Heart left ventricle (tissue), 16 donors: ENCODE measurements around the gene TEKT2. TPM values are rescaled to one million over a fixed set of nuclear protein-coding genes. Genes with fewer than 3 reads are reported as not detected.

Source experiments
- ATAC-seq, 4 donors: fragments of 200-7000 bp; cut with Tn5 transposase; one replicate each; pipeline ENCODE4 v1.9.1; 2020 to 2022; ENCODE audit warnings: moderate library complexity in 4 of 4, mild to moderate bottlenecking in 3 of 4, moderate number of reproducible peaks in 1 of 4
- DNase-seq, 5 donors: peaks; one replicate each; pipeline ENCODE4 v3.0.0-alpha.2; 2020
- H3K27ac ChIP-seq, 12 donors: fragments of 200-600 bp; sonication (generic) in 4 of 12; one replicate each; pipeline versions ENCODE4 v1.5.0 to v1.8.0; 2016 to 2022; ENCODE audit warnings: mild to moderate bottlenecking in 2 of 12
- H3K27me3 ChIP-seq, 9 donors: fragments of 200-600 bp; sonication (generic) in 2 of 9; one replicate each; pipeline versions ENCODE4 v1.5.1 to v1.8.0; 2016 to 2022; ENCODE audit warnings: mild to moderate bottlenecking in 3 of 9
- H3K36me3 ChIP-seq, 9 donors: fragments of 200-600 bp; sonication (generic) in 2 of 9; one replicate each; pipeline versions ENCODE4 v1.5.0 to v1.8.0; 2018 to 2022; ENCODE audit warnings: mild to moderate bottlenecking in 2 of 9
- H3K4me1 ChIP-seq, 12 donors: fragments of 200-600 bp; sonication (generic) in 4 of 12; one replicate each; pipeline versions ENCODE4 v1.5.0 to v1.8.0; 2016 to 2022; ENCODE audit warnings: mild to moderate bottlenecking in 3 of 12
- H3K4me3 ChIP-seq, 12 donors: fragments of 200-600 bp; sonication (generic) in 4 of 12; one replicate each; pipeline versions ENCODE4 v1.5.0 to v1.8.0; 2017 to 2022; ENCODE audit warnings: mild to moderate bottlenecking in 9 of 12, moderate library complexity in 4 of 12
- H3K9me3 ChIP-seq, 12 donors: fragments of 200-600 bp; sonication (generic) in 4 of 12; one replicate each; pipeline versions ENCODE4 v1.5.0 to v1.8.0; 2016 to 2022; ENCODE audit warnings: mild to moderate bottlenecking in 1 of 12
- CTCF ChIP-seq, 12 donors: fragments of 200-600 bp; sonication (generic) in 4 of 12; IDR thresholded peaks; one replicate each; pipeline versions ENCODE4 v1.5.0 to v1.8.0; 2018 to 2022; ENCODE audit warnings: antibody characterized with exemption in 12 of 12, mild to moderate bottlenecking in 5 of 12
- POLR2A ChIP-seq, 2 donors: fragments of 450-650 bp; IDR thresholded peaks; one replicate each; pipeline ENCODE4 v1.6.1; 2017; ENCODE audit warnings: antibody characterized with exemption in 2 of 2, mild to moderate bottlenecking in 2 of 2, moderate library complexity in 2 of 2
- WGBS, 4 donors: extraction: QIAGEN DNeasy Blood & Tissue Kit in 2 of 4; methylation state at CpG; one replicate each; pipeline versions ENCODE4 v1.1.5 to v1.1.7; 2013 to 2018; 5-methylcytosine and 5-hydroxymethylcytosine counted together
- intact Hi-C, 10 donors: fragments of 100-400 bp; cut with DNase I; formaldehyde crosslinking; loops; one replicate each; pipeline versions ENCODE4 v1.11.1 to v1.14.2; 2022
- polyA plus RNA-seq, 2 donors: library from polyadenylated mRNA; stranded (reverse); fragments of 200-250 nt; gene quantifications; one replicate each; pipeline ENCODE4 v1.2.3, GENCODE V29; 2013
- total RNA-seq, 9 donors: library from RNA; depleted of rRNA in 2 of 9; stranded (reverse); fragments of >200 nt in 2 of 9; fragmentation: NEBNext Ultra II Directional in 3 of 9; extraction: Animal tissue kit (Norgen Biotek cat#: 25700) in 3 of 9; gene quantifications; one replicate each; pipeline versions ENCODE4 v1.1.0 to v1.2.4, GENCODE V29; 2016 to 2023
- donor health status: ischemic (EF 13 %, LVEDD 7.1; RV severe dilation, severe dysfunction).
- donor health status: healthy with polysubstance abuse.
- donor health status: DM: no; HTN: yes; CAD: no.
- donor health status: DM: no; HTN: no; CAD: no.
- donor health status: ischemic (EF 25% LVEDD 6.9; RV normal size, moderate dysfunction).
- donor health status: ischemic (EF 25% LVEDD 5.7; RV mildly dilated, moderate dysfunction).
- donor health status: healthy.
- donor health status: DM: yes; HTN: yes; CAD: no.
- donor health status: ischemic (EF 35%, LVEDD 5.7; RV mildly dilated, moderate dysfunction).
- donor health status: nonischemic (EF 11% LVEDD 7.7; RV severe dilation, severe dysfunction).
- donor health status: DM: yes; HTN: yes; CAD: no.
- donor health status: PGD.
- donor health status: ischemic (EF 29% LVEDD 5.4; RV normal size, mild dysfunction).
- donor health status: nonischemic (EF 23%, LVEDD 6.1; RV moderate dilation, normal function).

TEKT2 gene
- total and polyA plus RNA-seq, 11 donors = 0.07 to 0.23 (median 0.18) TPM; not detected in 7

DNA sequence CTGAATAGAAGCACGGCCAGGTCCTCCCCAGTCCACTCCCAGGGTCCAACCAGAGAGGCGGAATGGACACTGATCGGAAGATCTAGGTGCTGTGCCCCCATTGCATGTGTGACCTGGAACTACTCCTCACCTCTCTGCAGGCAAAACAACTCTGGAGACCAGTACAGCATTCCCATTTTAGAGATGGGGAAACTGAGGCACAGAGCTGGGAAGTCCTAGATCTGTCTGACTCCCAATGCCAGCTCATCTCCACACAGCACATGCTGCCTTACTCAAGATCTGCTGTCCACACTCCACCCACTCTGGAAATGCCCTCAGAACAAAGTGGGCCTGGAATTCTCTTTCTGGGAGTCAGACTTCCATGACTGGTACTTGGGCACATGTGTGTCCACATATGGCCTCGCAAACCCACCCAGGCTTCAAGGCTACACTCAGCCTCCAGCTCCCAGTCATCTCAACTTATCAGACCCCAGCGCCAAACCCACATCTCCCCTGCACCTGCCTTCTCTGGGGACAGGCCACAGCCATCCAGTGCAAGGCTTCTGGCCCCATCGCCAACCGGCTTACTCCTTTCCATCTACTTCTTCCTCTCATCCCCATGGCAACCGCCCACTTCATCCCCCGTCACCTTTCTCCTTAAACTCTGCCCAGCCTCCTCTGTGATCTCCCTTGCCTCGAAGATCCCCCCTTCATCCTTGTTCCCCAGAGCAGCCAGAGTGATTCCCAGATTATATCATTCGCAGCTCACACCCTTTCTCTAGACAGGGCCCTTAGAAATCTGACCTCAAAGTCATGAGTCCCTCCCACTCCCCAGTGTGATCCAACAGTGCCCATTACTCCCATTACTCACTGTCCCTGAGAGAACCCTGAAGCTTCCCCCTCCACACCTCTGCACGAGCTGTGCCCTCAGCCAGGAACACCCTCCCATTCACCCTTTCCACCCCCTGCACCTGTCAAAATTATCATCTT is 38.5 kb downstream of the TEKT2 start:
- peaks cover 0 to 18% (median 0%) of the 10 kb centered on the region in 9 donors for H3K27me3 ChIP-seq
- H3K36me3 ChIP-seq = no peaks in the 10 kb centered on the region
- DNase-seq (no peak), ATAC-seq (no peak)
- no peak for TF ChIP-seq POLR2A (IDR thresholded peaks at IDR 0.05)
- TF ChIP-seq CTCF (IDR thresholded peaks at IDR 0.05) = no peak
- intact Hi-C loops = no loop called here
- no peaks in the 10 kb centered on the region for H3K9me3 ChIP-seq
- peaks cover 0 to 40% (median 0%) of the 10 kb centered on the region in 12 donors for H3K4me1 ChIP-seq
- peak overlapping the region in 1 of 12 donors; percentile 86 for H3K27ac ChIP-seq
- H3K4me3 ChIP-seq = peak overlapping the region in 1 of 12 donors; percentile 25
- 81 to 91% (median 86%) methylated on average over 12 of the region's 12 CpGs for WGBS, 4 donors

DNA sequence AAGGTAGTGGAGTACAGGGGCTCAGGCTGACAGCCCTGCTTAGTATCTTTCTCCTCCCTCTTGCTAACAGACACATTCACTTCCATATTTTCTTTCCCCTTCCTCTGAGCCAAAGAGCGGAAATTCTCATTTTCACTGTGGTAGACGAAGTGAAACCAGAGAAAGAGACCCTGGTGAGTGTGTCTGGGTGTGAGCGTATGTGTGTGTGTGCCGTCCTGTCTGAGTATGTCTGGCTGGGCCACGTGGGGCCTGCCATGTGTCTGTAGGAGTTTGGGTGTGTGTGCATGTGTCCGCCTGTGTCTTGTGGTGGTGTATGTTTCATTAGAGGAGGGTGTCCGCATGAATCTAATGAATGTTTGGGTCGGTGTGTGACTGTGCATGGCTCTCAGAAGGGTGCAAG is 39.5 kb downstream of the TEKT2 start:
- Histone ChIP-seq H3K4me3 (peak overlapping the region in 2 of 12 donors; percentile 19 to 25), H3K4me1 (peaks cover 0 to 40% (median 0%) of the 10 kb centered on the region in 12 donors), H3K36me3 (no peaks in the 10 kb centered on the region), H3K27me3 (peaks cover 0 to 18% (median 0%) of the 10 kb centered on the region in 9 donors), H3K9me3 (no peaks in the 10 kb centered on the region), H3K27ac (peak overlapping the region in 1 of 12 donors; percentile 86)
- intact Hi-C loops = no loop called here
- 59 to 80% (median 66%) methylated on average over 8 of the region's 8 CpGs for WGBS, 4 donors
- ATAC-seq (peak in 3 of 4 donors; percentile 27 to 49 (median 31)), DNase-seq (peak in 1 of 5 donors; percentile 68)
- TF ChIP-seq CTCF (IDR thresholded peaks at IDR 0.05) (no peak), POLR2A (IDR thresholded peaks at IDR 0.05) (no peak)

DNA sequence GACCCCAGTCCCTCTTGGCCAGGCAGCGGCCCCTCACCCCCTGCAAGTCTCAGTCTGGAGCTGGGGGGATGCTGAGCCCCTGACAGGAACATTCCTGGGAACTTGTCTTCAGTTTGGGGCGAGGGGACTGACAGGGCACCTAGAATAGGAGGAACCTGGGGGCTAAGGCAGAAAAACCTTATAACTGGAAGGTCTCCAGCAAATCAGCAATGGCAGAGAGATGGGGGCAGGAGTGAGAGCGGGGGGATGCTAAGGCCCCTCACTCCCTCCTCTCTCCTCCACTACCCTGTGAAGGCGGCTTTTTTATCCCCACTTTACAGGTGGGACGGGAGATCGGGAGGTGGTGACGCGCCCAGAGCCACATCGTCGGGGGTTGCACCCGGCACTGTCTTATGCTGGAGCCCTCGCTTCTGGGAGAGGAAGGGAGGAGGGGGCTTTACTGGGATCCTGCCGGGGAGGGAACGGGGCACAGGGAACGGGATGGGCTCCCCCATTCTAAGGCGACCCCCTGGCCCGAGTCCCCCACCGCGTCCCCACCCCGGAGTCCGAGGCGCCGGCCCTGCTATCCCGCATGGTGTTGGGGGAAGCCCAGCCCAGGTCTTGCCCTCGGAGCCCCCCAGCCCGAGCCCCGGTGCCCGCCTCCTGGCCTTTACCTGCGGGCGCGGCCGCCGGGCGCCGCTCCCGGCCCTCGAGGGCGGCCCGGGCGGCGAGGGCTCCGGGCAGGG is 40.7 kb downstream of the TEKT2 start:
- peak overlapping the region in 1 of 12 donors; percentile 57 for H3K27ac ChIP-seq
- no peak for ATAC-seq
- intact Hi-C loops = no loop called here
- no peaks in the 10 kb centered on the region for H3K9me3 ChIP-seq
- H3K4me3 ChIP-seq = peak overlapping the region in 8 of 12 donors; percentile 15 to 52 (median 42)
- peaks cover 0 to 35% (median 0%) of the 10 kb centered on the region in 12 donors for H3K4me1 ChIP-seq
- no peaks in the 10 kb centered on the region for H3K36me3 ChIP-seq
- no peak for TF ChIP-seq POLR2A (IDR thresholded peaks at IDR 0.05)
- TF ChIP-seq CTCF (IDR thresholded peaks at IDR 0.05) = no peak
- 22 to 59% (median 25%) methylated on average over 15 to 42 of the region's 42 CpGs for WGBS, 4 donors
- peaks cover 0 to 18% (median 0%) of the 10 kb centered on the region in 9 donors for H3K27me3 ChIP-seq
- DNase-seq = no peak
